ENCODE data around the gene COPG2.

The COPG2 gene

DNA sequence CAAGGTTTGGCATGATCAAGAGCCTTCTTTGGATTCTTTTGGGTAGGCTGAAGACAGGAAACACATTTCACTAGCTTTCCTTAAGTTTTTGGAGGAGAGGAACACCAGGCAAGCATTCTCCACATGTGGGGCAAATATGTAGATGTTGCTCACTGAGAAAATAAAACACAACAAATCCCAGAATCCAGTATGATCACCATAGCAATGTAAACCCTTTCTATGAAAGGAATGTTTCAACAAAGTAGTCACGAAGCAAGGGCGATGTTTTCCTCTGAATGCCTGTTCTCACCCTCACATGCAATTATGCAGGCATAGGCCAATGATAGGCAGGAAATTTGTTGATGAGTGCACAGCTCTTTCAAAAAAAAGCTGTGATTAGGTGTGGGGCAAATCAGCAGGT lies 207.3 kb downstream of the COPG2 start:
- no peaks in the 10 kb centered on the region for H3K36me3 ChIP-seq (ENCODE audit: control insufficient read depth in 1 of 2, insufficient read depth in 2 of 2, low read length in 2 of 2)
- H3K4me3 ChIP-seq (ENCODE audit: low read depth in 1 of 2, low read length in 2 of 2), result no peak overlapping the region
- peaks cover 0 to 6% of the 10 kb centered on the region in 2 donors for H3K9me3 ChIP-seq (ENCODE audit: control insufficient read depth in 1 of 2, low read length in 2 of 2)
- no peak overlapping the region for H3K27ac ChIP-seq (ENCODE audit: low read length)
- no peaks in the 10 kb centered on the region for H3K4me1 ChIP-seq (ENCODE audit: control insufficient read depth in 1 of 2, insufficient read depth in 2 of 2, low read length in 2 of 2)
- no peaks in the 10 kb centered on the region for H3K27me3 ChIP-seq (ENCODE audit: low read depth, low read length)

- Histone ChIP-seq H3K4me3 (ENCODE audit: low read depth in 1 of 2, low read length in 2 of 2) (no peak overlapping the region), H3K36me3 (ENCODE audit: control insufficient read depth in 1 of 2, insufficient read depth in 2 of 2, low read length in 2 of 2) (no peaks in the 10 kb centered on the region), H3K27me3 (ENCODE audit: low read depth, low read length) (no peaks in the 10 kb centered on the region), H3K27ac (ENCODE audit: low read length) (no peak overlapping the region), H3K4me1 (ENCODE audit: control insufficient read depth in 1 of 2, insufficient read depth in 2 of 2, low read length in 2 of 2) (no peaks in the 10 kb centered on the region), H3K9me3 (ENCODE audit: control insufficient read depth in 1 of 2, low read length in 2 of 2) (peaks cover 0 to 6% of the 10 kb centered on the region in 2 donors)
Observed at GRCh38 chr7:130458257-130458656, 210.3 kb downstream of the COPG2 start.
